Trophoblast cell (in vitro differentiated cells and primary cell): ENCODE data around the gene NUDT8.

ENCODE experiments used
- DNase-seq, 2 donors: peaks; one replicate each; pipeline ENCODE4 v3.0.0-alpha.2; 2016
- H2AFZ ChIP-seq: 2 replicates; pipeline ENCODE4 v1.6.1; 2013; ENCODE audit warnings: low read length, moderate library complexity, mild to moderate bottlenecking; ENCODE audit not compliant: insufficient read depth, poor library complexity
- H2AK5ac ChIP-seq: 2 replicates; pipeline ENCODE4 v1.6.1; 2013; ENCODE audit warnings: mild to moderate bottlenecking, low read length
- H2BK120ac ChIP-seq: 2 replicates; pipeline ENCODE4 v1.6.1; 2013; ENCODE audit warnings: low read length, mild to moderate bottlenecking, moderate library complexity; ENCODE audit not compliant: insufficient read depth, poor library complexity
- H2BK12ac ChIP-seq: 2 replicates; pipeline ENCODE4 v1.6.1; 2013; ENCODE audit warnings: mild to moderate bottlenecking, low read length, moderate library complexity
- H2BK5ac ChIP-seq: 2 replicates; pipeline ENCODE4 v1.6.1; 2013; ENCODE audit warnings: low read length, low read depth, moderate library complexity, mild to moderate bottlenecking; ENCODE audit not compliant: poor library complexity
- H3K14ac ChIP-seq: 2 replicates; pipeline ENCODE4 v1.6.1; 2013; ENCODE audit warnings: mild to moderate bottlenecking, low read length
- H3K18ac ChIP-seq: 2 replicates; pipeline ENCODE4 v1.6.1; 2013; ENCODE audit warnings: mild to moderate bottlenecking, low read length
- H3K23ac ChIP-seq: 2 replicates; pipeline ENCODE4 v1.6.1; 2013; ENCODE audit warnings: low read length
- H3K27ac ChIP-seq: 2 replicates; pipeline ENCODE4 v1.5.1; 2013; ENCODE audit warnings: low read depth, mild to moderate bottlenecking, inconsistent platforms, low read length, moderate library complexity
- H3K27me3 ChIP-seq: 2 replicates; pipeline ENCODE4 v1.6.1; 2013; ENCODE audit warnings: inconsistent platforms, mild to moderate bottlenecking, low read length, moderate library complexity; ENCODE audit not compliant: insufficient read depth
- H3K36me3 ChIP-seq, 2 experiments: 1 replicate in 1 of 2; 2 replicates in 1 of 2; pipeline ENCODE4 v1.6.1; 2013; ENCODE audit warnings: low read length in 2 of 2, mild to moderate bottlenecking in 2 of 2, moderate library complexity in 1 of 2; ENCODE audit not compliant: insufficient read depth in 2 of 2, control insufficient read depth in 1 of 2
- H3K4ac ChIP-seq: 2 replicates; pipeline ENCODE4 v1.6.1; 2013; ENCODE audit warnings: low read depth, mild to moderate bottlenecking, low read length, moderate library complexity
- H3K4me1 ChIP-seq, 2 experiments: 1 replicate in 1 of 2; 2 replicates in 1 of 2; pipeline ENCODE4 v1.6.1; 2013; ENCODE audit warnings: low read length in 2 of 2, mild to moderate bottlenecking in 2 of 2, moderate library complexity in 1 of 2; ENCODE audit not compliant: insufficient read depth in 2 of 2, control insufficient read depth in 1 of 2
- H3K4me2 ChIP-seq: 2 replicates; pipeline ENCODE4 v1.6.1; 2013; ENCODE audit warnings: inconsistent platforms, mild to moderate bottlenecking, low read length, moderate library complexity
- H3K4me3 ChIP-seq: 2 replicates; pipeline ENCODE4 v1.5.1; 2013; ENCODE audit warnings: mild to moderate bottlenecking, low read depth, low read length, inconsistent platforms
- H3K79me1 ChIP-seq: one replicate; pipeline ENCODE4 v1.6.1; 2013; ENCODE audit warnings: low read length
- H3K79me2 ChIP-seq: 2 replicates; pipeline ENCODE4 v1.6.1; 2013; ENCODE audit warnings: low read length, mild to moderate bottlenecking; ENCODE audit not compliant: control insufficient read depth, insufficient read depth, poor library complexity
- H3K9ac ChIP-seq: 2 replicates; pipeline ENCODE4 v1.6.1; 2013; ENCODE audit warnings: mild to moderate bottlenecking, low read length
- H3K9me3 ChIP-seq: 2 replicates; pipeline ENCODE4 v1.6.1; 2013; ENCODE audit warnings: low read depth, mild to moderate bottlenecking, control low read depth, inconsistent platforms, low read length; ENCODE audit not compliant: insufficient read depth
- H4K12ac ChIP-seq: 2 replicates; pipeline ENCODE4 v1.6.1; 2013; ENCODE audit warnings: low read depth, mild to moderate bottlenecking, low read length, moderate library complexity
- H4K8ac ChIP-seq: 2 replicates; pipeline ENCODE4 v1.6.1; 2013; ENCODE audit warnings: low read depth, mild to moderate bottlenecking, low read length, moderate library complexity
- H4K91ac ChIP-seq: one replicate; pipeline ENCODE4 v1.6.1; 2013; ENCODE audit warnings: low read depth, mild to moderate bottlenecking, low read length, moderate library complexity
- WGBS: extraction: QIAGEN DNeasy Blood & Tissue Kit; methylation state at CpG from one replicate; pipeline ENCODE4 v1.1.7; 2013; ENCODE audit warnings: missing lambda C conversion rate; ENCODE audit not compliant: insufficient read length, insufficient coverage; ENCODE audit errors: extremely low coverage; 5-methylcytosine and 5-hydroxymethylcytosine counted together

NUDT8 gene

DNA sequence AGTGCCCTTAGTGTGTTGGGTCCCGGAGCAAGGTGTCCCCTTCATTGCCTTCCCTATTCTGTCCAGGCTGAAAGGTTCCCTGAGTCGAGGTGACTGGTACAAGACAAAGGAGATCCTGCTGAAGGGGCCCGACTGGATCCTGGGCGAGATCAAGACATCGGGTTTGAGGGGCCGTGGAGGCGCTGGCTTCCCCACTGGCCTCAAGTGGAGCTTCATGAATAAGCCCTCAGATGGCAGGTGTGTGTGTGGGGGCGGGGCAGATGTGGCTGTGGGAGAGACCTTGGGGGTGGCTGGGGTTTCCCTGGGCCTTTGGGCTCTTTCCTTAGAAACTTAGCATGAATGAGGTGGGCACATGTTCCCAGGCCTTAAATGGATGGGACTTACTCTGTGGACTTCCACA lies 21.3 kb downstream of the NUDT8 start:
- H3K14ac ChIP-seq, result no peak overlapping the region
- no peak overlapping the region for H3K9ac ChIP-seq
- peaks cover 2% of the 10 kb centered on the region for H3K9me3 ChIP-seq
- H4K8ac ChIP-seq, result no peak overlapping the region
- H3K79me2 ChIP-seq, result peaks cover 3% of the 10 kb centered on the region
- peaks cover 43 to 46% of the 10 kb centered on the region in 2 experiments for H3K36me3 ChIP-seq
- no peak overlapping the region for H4K91ac ChIP-seq
- H2BK5ac ChIP-seq, result no peak overlapping the region
- WGBS, result no CpG with 5 or more reads among the region's 8 CpGs
- H2BK12ac ChIP-seq, result no peak overlapping the region
- no peak overlapping the region for H3K27ac ChIP-seq
- peaks cover 10 to 12% of the 10 kb centered on the region in 2 experiments for H3K4me1 ChIP-seq
- H4K12ac ChIP-seq, result no peak overlapping the region
- H3K4me2 ChIP-seq, result no peak overlapping the region
- no peak overlapping the region for H3K18ac ChIP-seq
- no peak overlapping the region for H3K4me3 ChIP-seq
- no peak overlapping the region for H3K23ac ChIP-seq
- no peak overlapping the region for H2AK5ac ChIP-seq
- H2BK120ac ChIP-seq, result no peak overlapping the region
- no peak overlapping the region for H3K4ac ChIP-seq
- no peaks in the 10 kb centered on the region for H3K27me3 ChIP-seq
- no peak overlapping the region for H2AFZ ChIP-seq
- peaks cover 6% of the 10 kb centered on the region for H3K79me1 ChIP-seq
- no peak for DNase-seq

DNA sequence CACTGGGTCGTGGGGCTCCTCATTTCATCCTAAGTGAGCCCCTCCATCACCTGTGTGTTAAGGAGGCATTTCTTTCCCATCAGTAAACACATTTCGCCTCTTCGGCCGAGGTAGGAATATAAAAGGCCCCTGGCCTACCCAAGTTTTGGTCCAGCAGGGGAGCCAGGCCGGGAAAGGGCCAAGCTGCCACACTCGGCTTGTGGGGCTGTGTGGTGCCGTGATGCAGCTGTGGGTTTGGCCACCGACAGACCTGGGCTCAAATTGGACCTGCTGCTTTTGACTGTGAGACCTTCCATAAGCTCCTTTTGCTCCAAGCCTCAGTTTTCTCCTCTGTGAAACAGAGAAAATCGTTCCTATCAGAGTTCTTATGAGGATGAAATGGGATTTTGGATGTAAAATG lies 22.2 kb downstream of the NUDT8 start:
- no peak overlapping the region for H2BK12ac ChIP-seq
- H3K9ac ChIP-seq, result peak overlapping the region; percentile 90
- H2BK120ac ChIP-seq, result no peak overlapping the region
- H3K27ac ChIP-seq, result no peak overlapping the region
- H2AK5ac ChIP-seq, result no peak overlapping the region
- no CpG with 5 or more reads among the region's 9 CpGs for WGBS
- H2AFZ ChIP-seq, result no peak overlapping the region
- H4K91ac ChIP-seq, result no peak overlapping the region
- no peak overlapping the region for H2BK5ac ChIP-seq
- peaks cover 8 to 11% of the 10 kb centered on the region in 2 experiments for H3K4me1 ChIP-seq
- H3K4me3 ChIP-seq, result peak overlapping the region; percentile 93
- H3K79me2 ChIP-seq, result peaks cover 3% of the 10 kb centered on the region
- H4K8ac ChIP-seq, result peak overlapping the region; percentile 95
- peaks cover 34 to 37% of the 10 kb centered on the region in 2 experiments for H3K36me3 ChIP-seq
- no peak overlapping the region for H3K14ac ChIP-seq
- peaks cover 6% of the 10 kb centered on the region for H3K79me1 ChIP-seq
- H3K18ac ChIP-seq, result no peak overlapping the region
- peak overlapping the region; percentile 12 for H4K12ac ChIP-seq
- no peak for DNase-seq
- peaks cover 3% of the 10 kb centered on the region for H3K9me3 ChIP-seq
- H3K23ac ChIP-seq, result no peak overlapping the region
- H3K4ac ChIP-seq, result peak overlapping the region; percentile 81
- H3K4me2 ChIP-seq, result peak overlapping the region; percentile 98
- H3K27me3 ChIP-seq, result no peaks in the 10 kb centered on the region

DNA sequence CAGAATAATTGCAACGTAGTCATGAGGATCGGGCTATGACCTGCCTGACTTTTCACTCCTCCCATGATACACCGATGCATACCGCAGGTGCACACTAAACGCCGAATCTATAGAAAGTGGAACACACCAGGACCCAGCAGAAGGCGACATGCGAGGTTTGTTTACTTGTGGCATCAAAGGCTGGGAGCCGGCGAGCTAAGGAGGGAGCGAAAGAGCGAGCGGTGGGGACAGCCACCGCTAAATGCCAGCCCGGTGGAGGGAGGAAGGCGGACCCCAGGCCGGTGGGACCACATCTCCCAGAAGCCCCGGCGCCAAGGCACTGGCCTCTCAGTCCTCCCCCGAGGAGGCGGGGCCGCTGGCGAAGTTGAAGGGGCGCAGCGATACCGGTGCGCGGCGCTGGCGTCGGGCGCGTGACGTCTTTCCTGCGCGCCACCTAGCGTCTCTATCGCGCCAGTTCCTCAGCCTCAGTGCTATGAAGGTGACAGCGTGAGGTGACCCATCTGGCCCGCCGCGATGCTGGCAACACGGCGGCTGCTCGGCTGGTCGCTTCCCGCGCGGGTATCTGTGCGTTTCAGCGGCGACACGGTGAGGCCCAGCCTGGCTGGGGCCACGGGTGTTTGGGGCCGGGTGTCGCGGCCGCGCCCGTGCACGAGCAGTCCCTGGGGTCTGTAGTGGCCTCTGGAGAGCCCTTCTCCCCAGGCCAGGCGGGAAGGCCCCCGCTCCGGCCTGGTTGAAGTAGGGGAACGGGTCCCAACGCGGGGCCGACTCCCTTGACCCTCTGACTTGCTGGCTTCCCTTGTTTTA lies 23.0 kb downstream of the NUDT8 start, which contains the start of gene NDUFV1:
Gene NDUFV1 (plus strand): TSS at position 445 of the 804 bp plus-strand sequence. CDS start 69 bp downstream, at position 514.
- peak within 1 kb of the TSS; percentile 93 for H4K12ac ChIP-seq
- H3K4ac ChIP-seq, result peak within 1 kb of the TSS; percentile 81
- H3K4me2 ChIP-seq, result peak within 1 kb of the TSS; percentile 98
- H3K9ac ChIP-seq, result peak within 1 kb of the TSS; percentile 90
- H2AK5ac ChIP-seq, result peak within 1 kb of the TSS; percentile 56
- peak within 1 kb of the TSS; percentile 95 for H4K8ac ChIP-seq
- H3K23ac ChIP-seq, result no peak within 1 kb of the TSS
- peak within 1 kb of the TSS; percentile 21 for H2BK120ac ChIP-seq
- peaks cover 3% of the 10 kb centered on the region for H3K9me3 ChIP-seq
- H3K4me3 ChIP-seq, result peak within 1 kb of the TSS; percentile 93
- H2AFZ ChIP-seq, result peak within 1 kb of the TSS; percentile 83
- H3K79me2 ChIP-seq, result peaks cover 3% of the 10 kb centered on the region
- H3K27ac ChIP-seq, result no peak within 1 kb of the TSS
- H3K27me3 ChIP-seq, result no peaks in the 10 kb centered on the region
- no CpG with 5 or more reads among the region's 69 CpGs for WGBS
- H4K91ac ChIP-seq, result peak within 1 kb of the TSS; percentile 71
- H2BK5ac ChIP-seq, result peak within 1 kb of the TSS; percentile 11
- peaks cover 6% of the 10 kb centered on the region for H3K79me1 ChIP-seq
- peak within 1 kb of the TSS; percentile 83 for H3K14ac ChIP-seq
- H3K18ac ChIP-seq, result peak within 1 kb of the TSS; percentile 95
- peaks cover 8 to 11% of the 10 kb centered on the region in 2 experiments for H3K4me1 ChIP-seq
- peak; percentile 96 to 97 for DNase-seq
- peaks cover 26 to 29% of the 10 kb centered on the region in 2 experiments for H3K36me3 ChIP-seq
- H2BK12ac ChIP-seq, result no peak within 1 kb of the TSS

DNA sequence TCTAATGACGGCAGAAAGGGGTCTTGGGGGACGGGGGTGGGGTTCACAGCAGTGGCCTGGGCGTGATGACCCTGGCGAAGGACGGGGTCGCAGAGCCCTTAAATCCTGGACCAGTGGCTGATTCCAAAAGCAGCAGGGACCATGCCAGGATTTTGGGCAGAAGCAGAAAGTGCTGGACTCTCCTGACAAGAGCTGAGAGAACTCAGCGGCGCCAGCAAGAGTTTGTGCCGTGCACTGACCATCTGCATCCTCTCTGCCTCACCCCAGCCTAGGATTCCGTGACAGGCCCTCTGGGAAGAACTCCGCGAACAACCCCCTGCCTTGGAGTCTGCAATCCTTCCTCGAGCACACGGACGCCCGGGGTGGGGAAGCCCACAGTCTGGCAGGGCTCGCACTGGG lies 23.6 kb downstream of the NUDT8 start:
- no peaks in the 10 kb centered on the region for H3K27me3 ChIP-seq
- peak overlapping the region; percentile 68 for H2AFZ ChIP-seq
- H2BK5ac ChIP-seq, result no peak overlapping the region
- H2BK12ac ChIP-seq, result no peak overlapping the region
- WGBS, result no CpG with 5 or more reads among the region's 17 CpGs
- no peak overlapping the region for H3K4ac ChIP-seq
- no peak overlapping the region for H4K91ac ChIP-seq
- H3K9me3 ChIP-seq, result peaks cover 3% of the 10 kb centered on the region
- DNase-seq, result no peak
- H2BK120ac ChIP-seq, result no peak overlapping the region
- H4K8ac ChIP-seq, result peak overlapping the region; percentile 70
- H3K4me3 ChIP-seq, result peak overlapping the region; percentile 71
- no peak overlapping the region for H3K27ac ChIP-seq
- peaks cover 6% of the 10 kb centered on the region for H3K79me1 ChIP-seq
- H3K4me1 ChIP-seq, result peaks cover 8 to 11% of the 10 kb centered on the region in 2 experiments
- H3K14ac ChIP-seq, result no peak overlapping the region
- H2AK5ac ChIP-seq, result peak overlapping the region; percentile 11
- peak overlapping the region; percentile 38 for H4K12ac ChIP-seq
- no peak overlapping the region for H3K18ac ChIP-seq
- H3K23ac ChIP-seq, result no peak overlapping the region
- H3K9ac ChIP-seq, result peak overlapping the region; percentile 40
- H3K79me2 ChIP-seq, result peaks cover 3% of the 10 kb centered on the region
- peaks cover 20 to 23% of the 10 kb centered on the region in 2 experiments for H3K36me3 ChIP-seq
- peak overlapping the region; percentile 98 for H3K4me2 ChIP-seq
